Fibroblast of mammary gland (primary cell): Measurements from ENCODE around the gene CACNA2D3.

Source experiments
- DNase-seq: peaks from one replicate; pipeline ENCODE4 v3.0.0-alpha.2; 2010; ENCODE audit warnings: low read depth
- H3K4me3 ChIP-seq: 2 replicates; pipeline ENCODE4 v1.5.1; 2011; ENCODE audit warnings: low read depth, mild to moderate bottlenecking, low read length, moderate library complexity; ENCODE audit not compliant: control insufficient read depth
- CTCF ChIP-seq: conservative IDR thresholded peaks from 2 replicates; pipeline ENCODE4 v1.5.1; 2011; ENCODE audit warnings: low read depth, low read length, inconsistent platforms; ENCODE audit not compliant: control insufficient read depth, insufficient read depth

Gene CACNA2D3

GRCh38 chr3:54986294-54986693, 863.9 kb downstream of the CACNA2D3 start:
- DNase-seq = no peak
- no peak overlapping the region for H3K4me3 ChIP-seq
- TF ChIP-seq CTCF = no peak

GRCh38 chr3:54987719-54988118, 865.4 kb downstream of the CACNA2D3 start:
- no peak for DNase-seq
- H3K4me3 ChIP-seq = no peak overlapping the region
- TF ChIP-seq CTCF = no peak

- no peak overlapping the region for H3K4me3 ChIP-seq
- no peak for DNase-seq
- TF ChIP-seq CTCF = no peak
Observed at GRCh38 chr3:54988302-54988837, 866.0 kb downstream of the CACNA2D3 start.

- peak; percentile 92 for DNase-seq
- no peak for TF ChIP-seq CTCF
- no peak overlapping the region for H3K4me3 ChIP-seq
Observed at GRCh38 chr3:54988838-54989630, 866.7 kb downstream of the CACNA2D3 start.

- H3K4me3 ChIP-seq = no peak overlapping the region
- DNase-seq = no peak
- no peak for TF ChIP-seq CTCF
Observed at GRCh38 chr3:54994111-54994513, 871.8 kb downstream of the CACNA2D3 start.

GRCh38 chr3:54999159-54999558, 876.8 kb downstream of the CACNA2D3 start:
- H3K4me3 ChIP-seq = no peak overlapping the region
- DNase-seq = peak; percentile 92
- TF ChIP-seq CTCF = peak; percentile 58
